Stimulated activated CD8-positive, alpha-beta memory T cell treated with anti-CD3 and anti-CD28 coated beads, Interleukin-15, amount 100 ng/mL, for 24 hours (primary cell): ENCODE measurements around the gene CAMK1D.
"Not testable (repeated sequence)": the region's sequence is repeated elsewhere in the genome, so short reads cannot be mapped to it uniquely, and the experiment has no call there.

Experiments used
- DNase-seq: peaks from one replicate; pipeline ENCODE4 v3.0.0-alpha.2; 2020; ENCODE audit warnings: low read depth

CAMK1D gene

DNA sequence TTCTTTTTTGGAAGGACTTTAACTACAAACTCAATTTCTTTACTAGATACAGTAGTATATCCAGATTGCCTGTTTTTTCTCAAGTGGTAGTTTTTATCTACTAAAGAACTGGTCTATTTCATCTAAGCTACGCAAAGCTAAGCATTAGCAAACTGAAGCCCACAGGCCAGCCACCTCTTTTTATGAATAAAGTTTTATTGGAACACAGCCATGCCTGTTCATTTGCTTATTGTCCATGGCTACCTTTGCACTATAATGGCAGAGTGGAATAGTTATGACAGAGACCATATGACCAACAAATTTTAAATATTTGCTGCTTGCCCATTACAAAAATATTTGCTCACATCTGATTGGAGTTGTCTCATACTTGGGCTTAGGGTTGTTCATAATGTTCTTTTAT lies 168.7 kb downstream of the CAMK1D start:
- no peak for DNase-seq

GRCh38 chr10:12521423-12521822 lies 172.1 kb downstream of the CAMK1D start:
- no peak for DNase-seq

DNA sequence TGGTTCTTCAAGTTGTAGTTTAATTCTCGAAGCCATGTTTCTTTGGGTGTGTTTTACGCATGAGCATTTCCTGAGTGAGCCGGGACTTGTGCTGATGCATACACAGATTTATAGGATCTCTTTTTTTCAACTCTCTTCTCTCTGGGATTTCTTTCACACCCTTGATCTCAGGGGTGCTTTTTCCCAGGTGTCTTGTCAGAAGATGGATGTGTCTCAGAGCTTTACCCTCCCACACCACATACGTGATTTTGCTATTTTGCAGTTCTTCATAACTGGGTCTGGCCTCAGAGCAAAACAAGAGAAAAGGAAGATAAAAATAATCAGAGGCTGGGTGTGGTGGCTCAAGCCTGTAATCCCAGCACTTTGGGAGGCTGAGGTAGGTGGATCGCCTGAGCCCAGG lies 177.0 kb downstream of the CAMK1D start:
- no peak for DNase-seq

DNA sequence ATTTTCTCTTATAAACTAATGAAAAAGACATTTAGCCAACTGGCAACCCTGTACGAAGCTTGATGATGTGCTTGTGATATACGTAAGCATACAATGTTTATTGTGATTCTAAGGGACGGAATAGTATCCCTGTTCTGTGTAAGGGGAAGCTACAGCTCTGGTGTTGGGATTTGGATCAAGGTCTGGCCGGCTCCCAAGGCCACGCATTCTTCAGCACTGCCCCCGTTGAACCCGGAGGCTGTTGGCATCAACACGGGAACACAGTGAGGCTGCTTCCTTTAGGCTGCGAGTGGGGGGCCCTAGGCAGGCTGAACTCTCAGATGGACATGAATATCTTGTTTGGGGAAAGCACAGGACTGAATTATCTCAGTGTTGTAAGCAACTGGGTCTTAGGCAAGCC lies 180.6 kb downstream of the CAMK1D start:
- DNase-seq, result no peak

DNA sequence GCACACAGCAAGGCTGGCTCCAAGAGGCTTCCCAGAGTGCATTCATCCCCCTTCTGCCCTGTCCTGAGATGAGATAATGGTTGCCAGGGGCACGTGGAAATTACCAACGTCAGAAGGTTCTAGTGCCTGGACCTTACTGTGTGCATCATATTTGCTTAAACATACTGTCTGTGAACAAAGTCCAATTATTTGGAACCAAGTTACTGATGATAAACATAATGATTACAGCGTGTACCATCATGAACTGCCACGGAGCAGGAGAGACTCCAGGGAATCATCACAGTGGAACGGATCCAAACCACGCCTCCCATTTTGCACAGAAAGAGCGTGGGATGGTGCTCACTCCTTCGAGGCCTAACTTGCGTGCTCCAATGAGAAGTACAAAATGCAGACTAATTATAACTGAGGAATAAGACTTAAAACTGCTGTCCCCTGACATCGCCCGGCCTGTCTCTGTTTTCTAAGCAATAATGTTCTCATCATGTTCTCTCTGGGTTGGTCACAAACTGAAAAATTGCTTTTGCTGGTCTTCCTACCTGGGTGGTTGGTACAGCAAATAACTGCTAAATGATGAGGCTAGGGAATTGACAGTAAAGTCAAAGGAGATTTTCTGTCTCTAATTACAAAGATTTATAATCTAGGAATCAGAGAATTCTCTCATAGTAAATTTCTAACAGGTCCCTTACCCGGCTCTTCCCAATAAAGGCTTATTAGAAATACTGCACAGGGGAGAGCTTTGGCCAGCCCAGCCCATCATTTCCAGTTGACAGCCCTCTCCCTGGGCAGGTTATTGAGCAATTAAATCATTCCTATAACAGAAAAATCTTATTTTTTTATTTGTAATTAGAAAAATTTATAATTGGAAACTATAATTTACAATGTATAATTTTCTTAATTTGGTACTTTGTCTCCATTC lies 182.2 kb downstream of the CAMK1D start:
- no peak for DNase-seq

GRCh38 chr10:12533151-12533550 lies 183.8 kb downstream of the CAMK1D start:
- no peak for DNase-seq

DNA sequence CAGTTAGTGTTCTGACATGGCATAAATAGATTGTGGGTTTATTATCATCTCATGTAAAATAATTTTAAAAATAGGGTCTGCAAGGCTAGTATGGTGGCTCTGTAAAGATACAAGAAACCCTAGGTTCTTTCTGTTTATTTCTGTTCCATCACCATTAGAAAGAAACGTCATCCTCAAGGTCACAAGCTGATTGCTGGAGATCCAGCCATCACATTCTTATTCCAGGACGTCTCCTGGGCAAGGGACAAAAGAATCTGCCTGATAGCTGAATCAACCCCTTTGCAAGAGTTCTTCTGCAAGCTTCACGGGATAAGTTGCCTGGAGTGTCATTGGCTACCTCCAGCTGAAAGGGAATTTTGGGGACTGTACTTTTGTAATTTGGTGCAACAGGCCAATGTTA lies 184.4 kb downstream of the CAMK1D start:
- DNase-seq, result no peak

DNA sequence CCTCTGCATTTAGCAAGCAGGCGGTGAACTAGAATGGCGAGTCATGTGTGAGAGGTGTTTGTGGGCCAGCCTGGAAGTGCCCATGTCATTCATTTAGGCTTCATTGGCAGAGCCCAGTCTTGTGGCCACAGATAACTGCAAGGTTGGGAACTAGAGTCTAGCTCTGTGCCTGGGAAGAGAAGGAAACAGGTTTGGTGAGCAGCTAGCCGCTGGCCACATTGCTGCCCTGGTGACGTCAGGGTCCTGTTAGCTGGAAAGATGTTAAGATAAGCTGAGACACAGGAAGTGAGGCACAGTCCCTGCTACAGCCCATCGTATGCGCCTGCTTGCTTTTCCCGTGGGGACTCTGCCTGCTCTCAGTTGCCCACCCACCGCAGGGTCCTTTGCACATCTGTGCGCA lies 185.5 kb downstream of the CAMK1D start:
- DNase-seq, result no peak

GRCh38 chr10:12535656-12536055 lies 186.3 kb downstream of the CAMK1D start:
- DNase-seq, result no peak

DNA sequence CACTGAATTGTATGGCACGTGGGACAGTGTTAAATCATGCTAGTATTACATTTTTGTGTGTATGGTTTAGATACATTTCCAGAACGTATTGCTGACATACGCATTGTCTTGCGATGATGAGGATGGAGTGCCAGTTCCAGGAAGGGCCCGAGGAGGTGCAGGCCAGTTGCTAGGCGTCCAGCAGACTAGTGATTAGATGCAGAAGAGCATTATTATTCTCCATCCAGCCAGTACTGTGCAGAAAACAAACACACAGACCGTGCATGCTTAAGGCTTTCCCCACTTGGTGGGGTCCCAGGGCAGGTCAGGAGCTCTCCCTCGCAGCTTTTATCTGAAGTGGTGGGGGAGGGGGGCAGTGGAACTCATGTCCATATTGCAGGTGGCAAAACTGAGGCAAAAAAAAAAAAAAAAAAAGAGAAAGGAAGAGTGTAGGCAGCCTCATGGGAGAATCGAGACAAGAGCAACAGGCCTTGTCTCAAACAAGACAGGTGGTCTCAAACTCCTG lies 189.2 kb downstream of the CAMK1D start:
- no peak for DNase-seq

GRCh38 chr10:12539350-12540164 lies 190.2 kb downstream of the CAMK1D start:
- DNase-seq, result no peak

- DNase-seq, result no peak
Observed at GRCh38 chr10:12540341-12540781, 191.0 kb downstream of the CAMK1D start.

- no peak for DNase-seq
Observed at GRCh38 chr10:12541446-12542067, 192.2 kb downstream of the CAMK1D start.

- no peak for DNase-seq
Observed at GRCh38 chr10:12542133-12542670, 192.9 kb downstream of the CAMK1D start.

- no peak for DNase-seq
Observed at GRCh38 chr10:12543589-12543988, 194.2 kb downstream of the CAMK1D start.

DNA sequence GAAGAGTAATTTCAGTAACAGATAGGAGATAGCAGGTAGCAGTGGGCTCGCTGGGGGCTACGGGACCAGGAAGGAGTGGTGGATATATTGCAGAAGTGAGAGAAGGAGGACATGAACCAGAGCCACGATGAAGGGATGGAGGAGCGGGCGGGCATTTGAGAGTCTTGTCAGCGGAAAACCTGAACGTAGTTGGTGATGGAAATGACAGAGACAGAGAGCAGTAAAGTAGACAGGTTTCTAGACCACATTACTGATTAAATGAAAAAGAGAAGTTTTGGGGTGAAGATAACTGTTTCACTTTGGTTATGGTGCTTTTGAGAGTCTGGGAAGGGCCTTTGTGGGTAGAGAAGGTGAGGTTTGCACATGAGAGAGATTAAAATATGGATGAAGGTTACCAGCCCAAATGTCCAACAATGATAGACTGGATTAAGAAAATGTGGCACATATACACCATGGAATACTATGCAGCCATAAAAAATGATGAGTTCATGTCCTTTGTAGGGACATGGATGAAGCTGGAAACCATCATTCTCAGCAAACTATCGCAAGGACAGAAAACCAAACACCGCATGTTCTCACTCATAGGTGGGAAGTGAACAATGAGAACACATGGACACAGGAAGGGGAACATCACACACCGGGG lies 196.9 kb downstream of the CAMK1D start:
- not testable (repeated sequence) for DNase-seq

DNA sequence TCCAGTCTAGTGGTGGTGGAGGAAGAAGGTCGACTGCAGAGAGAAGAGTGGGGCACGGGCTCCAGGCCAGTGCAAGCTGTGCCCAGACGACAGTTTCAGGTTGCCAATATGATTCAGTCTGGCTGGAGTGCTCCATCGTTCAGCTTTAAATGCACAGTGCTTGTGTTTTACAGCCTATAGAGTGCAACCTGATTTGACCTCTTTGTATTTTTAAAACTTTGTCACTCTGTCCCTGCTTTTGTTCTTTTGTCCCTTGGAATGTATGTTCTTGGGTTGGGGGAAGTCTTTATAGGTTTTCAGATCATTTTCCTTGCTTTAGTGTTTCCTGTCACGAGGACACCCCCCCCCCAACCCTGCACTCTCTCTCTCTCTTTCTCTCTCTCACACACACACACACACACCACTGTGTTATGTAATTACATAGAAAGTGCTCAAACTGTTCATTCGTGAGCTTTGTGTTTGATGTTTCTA lies 198.0 kb downstream of the CAMK1D start:
- no peak for DNase-seq

DNA sequence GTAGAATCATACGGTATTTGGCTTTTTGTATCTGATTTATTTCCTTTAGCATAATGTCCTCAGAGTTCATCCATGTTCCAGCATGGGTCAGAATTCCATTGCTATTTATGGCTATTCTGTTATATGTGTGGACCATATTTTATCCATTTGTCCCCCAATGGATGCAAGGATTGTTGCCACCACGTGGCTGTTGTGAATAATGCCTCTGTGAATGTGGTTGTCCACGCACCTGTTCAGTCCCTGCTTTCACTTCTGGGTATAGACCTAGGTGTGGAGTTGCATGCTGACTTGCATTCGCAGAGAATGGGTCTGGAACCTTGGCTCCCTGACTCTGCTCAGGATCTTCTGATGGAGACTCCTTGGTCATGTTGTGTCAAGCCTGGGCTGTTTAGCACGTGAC lies 199.9 kb downstream of the CAMK1D start:
- DNase-seq, result no peak

GRCh38 chr10:12550994-12551393 lies 201.6 kb downstream of the CAMK1D start:
- DNase-seq, result no peak

GRCh38 chr10:12556039-12556438 lies 206.7 kb downstream of the CAMK1D start:
- DNase-seq, result no peak

GRCh38 chr10:12559578-12560178 lies 210.3 kb downstream of the CAMK1D start:
- no peak for DNase-seq
